Measurements from ENCODE around the gene FASN.

The FASN gene

DNA sequence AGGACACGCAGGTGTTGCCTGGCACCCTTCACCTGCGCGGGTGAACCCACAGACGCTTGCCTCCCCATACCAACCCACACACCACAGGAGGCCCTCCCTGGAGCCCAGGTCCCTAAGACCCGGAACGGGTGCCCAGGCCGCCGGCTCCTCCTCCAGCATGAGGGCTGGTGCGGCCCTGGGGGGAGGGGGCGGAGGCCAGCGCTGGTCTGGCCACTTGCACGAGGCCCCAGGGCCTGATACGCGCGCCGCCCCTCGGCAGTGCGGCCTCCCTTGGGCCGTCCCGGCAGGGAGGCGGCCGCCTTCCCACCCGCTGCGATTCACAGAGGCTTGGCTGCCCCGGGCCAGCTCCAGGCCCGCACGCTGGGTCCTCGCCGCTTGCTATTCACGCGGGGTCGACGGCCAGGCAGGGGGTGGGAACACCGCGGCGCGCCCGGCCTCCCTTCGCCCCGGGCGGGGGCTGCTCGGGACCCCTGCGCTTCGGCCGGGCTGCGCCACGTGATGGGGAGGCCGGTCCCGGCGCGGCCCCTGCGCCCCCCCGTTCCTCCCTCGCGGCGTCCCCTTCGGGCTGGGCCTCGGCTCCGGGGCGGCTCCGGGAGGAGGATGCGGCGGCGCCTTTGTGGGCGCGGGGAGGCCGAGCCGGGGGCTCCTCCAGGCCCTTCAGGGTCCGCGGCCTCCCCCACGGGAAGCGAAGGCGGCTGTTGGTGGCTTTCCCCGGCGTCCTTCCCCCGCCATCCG lies 685 bp downstream of the FASN start:
- WGBS, 2 donors (ENCODE audit: extremely low coverage in 2 of 2, insufficient read length in 2 of 2, insufficient replicate concordance in 1 of 2) = no CpG with 5 or more reads among the region's 77 CpGs
- peaks cover 37% of the 10 kb centered on the region for H3K79me1 ChIP-seq (ENCODE audit: low read depth, low read length)
- H3K4me1 ChIP-seq (ENCODE audit: control insufficient read depth in 2 of 2, insufficient read depth in 1 of 2, low read depth in 1 of 2, low read length in 2 of 2) = peaks cover 40 to 41% of the 10 kb centered on the region in 2 donors
- peak overlapping the region; percentile 94 to 97 for H3K4me3 ChIP-seq (ENCODE audit: low read length in 2 of 2)
- H3K14ac ChIP-seq (ENCODE audit: low read length) = peak overlapping the region; percentile 94
- peak overlapping the region; percentile 78 for H2BK15ac ChIP-seq (ENCODE audit: low read length)
- no peak overlapping the region for H4K91ac ChIP-seq (ENCODE audit: low read depth, low read length, poor library complexity)
- H2BK120ac ChIP-seq (ENCODE audit: low read depth, low read length) = peak overlapping the region; percentile 54
- H3K27ac ChIP-seq (replicated peaks; ENCODE audit: low read length) = peak overlapping the region; percentile 67
- H3K9ac ChIP-seq (ENCODE audit: low read depth, low read length, poor library complexity) = peak overlapping the region; percentile 98
- H2BK5ac ChIP-seq (ENCODE audit: low read length) = peak overlapping the region; percentile 99
- H3K4ac ChIP-seq (ENCODE audit: low read length) = peak overlapping the region; percentile 53
- no peak overlapping the region for H2BK12ac ChIP-seq (ENCODE audit: low read length)
- H3K9me3 ChIP-seq (replicated peaks in 1 of 2; ENCODE audit: control insufficient read depth in 2 of 2, insufficient read depth in 1 of 2, low read depth in 1 of 2, low read length in 2 of 2) = peaks cover 0 to 3% of the 10 kb centered on the region in 2 donors
- H3K4me2 ChIP-seq (ENCODE audit: insufficient read depth, low read length, poor library complexity, severe bottlenecking) = peak overlapping the region; percentile 87
- H2AK5ac ChIP-seq (ENCODE audit: low read depth, low read length) = peak overlapping the region; percentile 94
- peak overlapping the region; percentile 66 for H2AFZ ChIP-seq (ENCODE audit: low read length)
- no peaks in the 10 kb centered on the region for H3K27me3 ChIP-seq (ENCODE audit: control insufficient read depth in 3 of 3, insufficient read depth in 3 of 3, low read depth in 1 of 3, low read length in 3 of 3)
- peak overlapping the region; percentile 95 for H3K18ac ChIP-seq (ENCODE audit: low read length)
- peaks cover 33 to 47% of the 10 kb centered on the region in 2 donors for H3K36me3 ChIP-seq (replicated peaks in 1 of 2; ENCODE audit: control insufficient read depth in 2 of 2, insufficient read depth in 2 of 2, low read length in 2 of 2)
- no peak overlapping the region for H4K8ac ChIP-seq (ENCODE audit: low read depth, low read length)
- DNase-seq (ENCODE audit: low spot score) = no peak
- peak overlapping the region; percentile 99 for H3K23ac ChIP-seq (ENCODE audit: low read depth, low read length, poor library complexity)

- H2AFZ ChIP-seq (ENCODE audit: low read length) = no peak overlapping the region
These were observed 1.3 kb downstream of the FASN start for GRCh38 chr17:82096709-82097183.

DNA sequence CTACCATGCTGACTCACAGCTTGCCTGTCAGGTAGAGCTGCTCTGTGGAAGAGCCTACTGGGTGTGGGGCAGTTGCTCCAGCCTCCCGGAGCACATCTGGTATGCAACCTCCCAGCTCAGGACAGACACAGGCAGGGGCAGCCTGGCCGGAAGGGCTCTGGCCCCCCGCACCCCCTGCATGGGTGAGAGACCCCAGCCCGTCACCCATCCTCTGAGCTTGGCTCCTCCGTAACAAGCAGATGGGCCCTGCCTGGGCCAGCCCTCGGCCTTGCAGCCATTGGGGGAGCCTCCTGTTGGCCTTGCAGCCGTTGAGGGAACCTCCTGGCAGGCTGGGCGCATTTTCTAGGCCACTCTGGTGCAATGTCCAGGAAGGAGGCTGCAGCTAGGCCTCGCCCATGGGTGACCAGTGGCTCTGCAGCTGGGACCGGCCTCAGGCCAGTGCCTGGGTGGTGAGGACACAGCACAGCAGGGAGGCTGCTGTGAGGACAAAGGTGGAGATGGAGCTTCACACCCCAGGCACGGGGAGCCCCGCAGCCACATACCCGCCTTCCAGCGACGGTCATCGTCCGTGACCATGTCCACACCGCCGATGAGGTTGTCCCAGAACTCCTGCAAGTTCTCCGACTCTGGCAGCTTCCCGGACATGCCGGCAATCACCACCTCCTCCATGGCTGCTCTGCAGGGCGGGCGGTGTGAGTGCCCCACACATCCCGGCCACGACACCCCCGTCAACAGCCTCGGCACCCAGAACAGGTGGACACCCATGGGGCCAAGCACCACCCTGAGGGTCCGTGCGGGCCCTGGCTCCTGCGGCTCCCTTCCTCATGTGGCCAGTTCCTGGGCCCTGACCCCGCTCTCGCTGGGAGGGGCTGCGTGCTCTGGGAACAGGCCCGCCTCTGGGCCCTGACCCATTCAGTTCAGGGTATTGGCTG lies 2.0 kb downstream of the FASN start:
- Histone ChIP-seq H2AFZ (ENCODE audit: low read length) (no peak overlapping the region), H3K4me1 (ENCODE audit: control insufficient read depth in 2 of 2, insufficient read depth in 1 of 2, low read depth in 1 of 2, low read length in 2 of 2) (peaks cover 29 to 31% of the 10 kb centered on the region in 2 donors), H3K4ac (ENCODE audit: low read length) (no peak overlapping the region), H3K14ac (ENCODE audit: low read length) (peak overlapping the region; percentile 94), H3K9me3 (replicated peaks in 1 of 2; ENCODE audit: control insufficient read depth in 2 of 2, insufficient read depth in 1 of 2, low read depth in 1 of 2, low read length in 2 of 2) (peaks cover 0 to 3% of the 10 kb centered on the region in 2 donors), H3K9ac (ENCODE audit: low read depth, low read length, poor library complexity) (peak overlapping the region; percentile 98), H2BK15ac (ENCODE audit: low read length) (peak overlapping the region; percentile 58), H2BK12ac (ENCODE audit: low read length) (no peak overlapping the region), H3K27ac (replicated peaks; ENCODE audit: low read length) (no peak overlapping the region), H3K4me3 (ENCODE audit: low read length in 2 of 2) (peak overlapping the region; percentile 94 to 97), H4K91ac (ENCODE audit: low read depth, low read length, poor library complexity) (no peak overlapping the region), H3K18ac (ENCODE audit: low read length) (peak overlapping the region; percentile 95), H3K27me3 (ENCODE audit: control insufficient read depth in 3 of 3, insufficient read depth in 3 of 3, low read depth in 1 of 3, low read length in 3 of 3) (no peaks in the 10 kb centered on the region), H3K79me1 (ENCODE audit: low read depth, low read length) (peaks cover 48% of the 10 kb centered on the region), H2BK120ac (ENCODE audit: low read depth, low read length) (no peak overlapping the region), H2AK5ac (ENCODE audit: low read depth, low read length) (peak overlapping the region; percentile 94), H4K8ac (ENCODE audit: low read depth, low read length) (no peak overlapping the region), H3K4me2 (ENCODE audit: insufficient read depth, low read length, poor library complexity, severe bottlenecking) (peak overlapping the region; percentile 87), H3K23ac (ENCODE audit: low read depth, low read length, poor library complexity) (peak overlapping the region; percentile 99), H3K36me3 (replicated peaks in 1 of 2; ENCODE audit: control insufficient read depth in 2 of 2, insufficient read depth in 2 of 2, low read length in 2 of 2) (peaks cover 45 to 60% of the 10 kb centered on the region in 2 donors), H2BK5ac (ENCODE audit: low read length) (peak overlapping the region; percentile 60)
- no peak for DNase-seq (ENCODE audit: low spot score)
- no CpG with 5 or more reads among the region's 35 CpGs for WGBS, 2 donors (ENCODE audit: extremely low coverage in 2 of 2, insufficient read length in 2 of 2, insufficient replicate concordance in 1 of 2)

More at GRCh38 chr17:82096709-82097183, 1.3 kb downstream of the FASN start:
- Histone ChIP-seq H4K8ac (ENCODE audit: low read depth, low read length) (no peak overlapping the region), H3K27ac (replicated peaks; ENCODE audit: low read length) (no peak overlapping the region), H2BK15ac (ENCODE audit: low read length) (peak overlapping the region; percentile 78), H3K36me3 (replicated peaks in 1 of 2; ENCODE audit: control insufficient read depth in 2 of 2, insufficient read depth in 2 of 2, low read length in 2 of 2) (peaks cover 39 to 53% of the 10 kb centered on the region in 2 donors), H3K27me3 (ENCODE audit: control insufficient read depth in 3 of 3, insufficient read depth in 3 of 3, low read depth in 1 of 3, low read length in 3 of 3) (no peaks in the 10 kb centered on the region), H3K4me1 (ENCODE audit: control insufficient read depth in 2 of 2, insufficient read depth in 1 of 2, low read depth in 1 of 2, low read length in 2 of 2) (peaks cover 35 to 37% of the 10 kb centered on the region in 2 donors), H2BK12ac (ENCODE audit: low read length) (no peak overlapping the region), H2BK120ac (ENCODE audit: low read depth, low read length) (peak overlapping the region; percentile 54), H2AK5ac (ENCODE audit: low read depth, low read length) (peak overlapping the region; percentile 94), H2BK5ac (ENCODE audit: low read length) (peak overlapping the region; percentile 99), H3K4me3 (ENCODE audit: low read length in 2 of 2) (peak overlapping the region; percentile 94 to 97), H3K18ac (ENCODE audit: low read length) (peak overlapping the region; percentile 95), H3K14ac (ENCODE audit: low read length) (peak overlapping the region; percentile 94), H3K4me2 (ENCODE audit: insufficient read depth, low read length, poor library complexity, severe bottlenecking) (peak overlapping the region; percentile 87), H3K79me1 (ENCODE audit: low read depth, low read length) (peaks cover 43% of the 10 kb centered on the region), H3K4ac (ENCODE audit: low read length) (no peak overlapping the region), H3K9ac (ENCODE audit: low read depth, low read length, poor library complexity) (peak overlapping the region; percentile 98), H3K23ac (ENCODE audit: low read depth, low read length, poor library complexity) (peak overlapping the region; percentile 99), H3K9me3 (replicated peaks in 1 of 2; ENCODE audit: control insufficient read depth in 2 of 2, insufficient read depth in 1 of 2, low read depth in 1 of 2, low read length in 2 of 2) (peaks cover 0 to 3% of the 10 kb centered on the region in 2 donors), H4K91ac (ENCODE audit: low read depth, low read length, poor library complexity) (no peak overlapping the region)
- no peak for DNase-seq (ENCODE audit: low spot score)
- WGBS, 2 donors (ENCODE audit: extremely low coverage in 2 of 2, insufficient read length in 2 of 2, insufficient replicate concordance in 1 of 2) = no CpG with 5 or more reads among the region's 8 CpGs

Data from neuronal stem cell (in vitro differentiated cells).